ENCODE measurements around the gene CCNG2. TPM values are rescaled to one million over a fixed set of nuclear protein-coding genes. Genes with fewer than 3 reads are reported as not detected.
A peak's percentile ranks its signal among the peaks of the same experiment; 100 is the strongest.

The CCNG2 gene
- total RNA-seq, 1 experiment from 2014 or later, result 34.1 TPM

- H3K79me2 ChIP-seq (ENCODE audit: insufficient read depth, low read length), result no peaks in the 10 kb centered on the region
- intact Hi-C loops (cut with micrococcal nuclease), result loop anchor here (1.0 kb wide), 1 partner anchor 80 kb away; no protein-coding TSS in a partner anchor
- CTCF ChIA-PET, result no interaction called here
- H4K20me1 ChIP-seq (ENCODE audit: insufficient read depth), result no peaks in the 10 kb centered on the region
- H3K9ac ChIP-seq (ENCODE audit: low read length), result peak overlapping the region; percentile 63
- peak overlapping the region; percentile 70 for H2AFZ ChIP-seq (ENCODE audit: low read depth, low read length, poor library complexity, severe bottlenecking)
- ATAC-seq (peak; percentile 92), DNase-seq (ENCODE audit: low read depth, low spot score) (peak; percentile 100)
- H3K36me3 ChIP-seq (ENCODE audit: control insufficient read depth in 1 of 2, insufficient read depth in 2 of 2, low read length in 2 of 2), result peaks cover 0 to 14% of the 10 kb centered on the region in 2 experiments; a peak in 2 of 4 replicates
- POLR2A ChIA-PET, result no interaction called here
- H3K27me3 ChIP-seq (ENCODE audit: insufficient read depth, low read length), result no peaks in the 10 kb centered on the region
- H3K27ac ChIP-seq (ENCODE audit: low read depth, low read length), result peak overlapping the region; percentile 83
- H3K9me2 ChIP-seq (ENCODE audit: insufficient read depth), result no peaks in the 10 kb centered on the region
- peaks cover 11 to 16% of the 10 kb centered on the region in 2 experiments; a peak in 3 of 4 replicates for H3K4me1 ChIP-seq (ENCODE audit: control insufficient read depth in 1 of 2, insufficient read depth in 2 of 2, low read length in 2 of 2)
- no TSS peak for BruUV-seq (replicated peaks)
- H3K4me2 ChIP-seq (ENCODE audit: low read length), result peak overlapping the region; percentile 84
- RAD21 ChIA-PET (ENCODE audit: low non-redundant PET in 1 of 2, low total read pairs in 2 of 2, uncharacterized antibody in 2 of 2, unreplicated experiment in 2 of 2), result no interaction called here
- H3K4me3 ChIP-seq (replicated peaks in 1 of 2; ENCODE audit: low read depth in 1 of 2, low read length in 2 of 2), result peak overlapping the region; percentile 77 to 90
- no peaks in the 10 kb centered on the region for H3K9me3 ChIP-seq (ENCODE audit: control insufficient read depth in 1 of 2, insufficient read depth in 1 of 2, low read depth in 1 of 2, low read length in 2 of 2)
- TF ChIP-seq POLR2A (IDR thresholded peaks at IDR 0.05; ENCODE audit: borderline replicate concordance, extremely low read depth, insufficient read depth, insufficient read length) (peak; percentile 74), SP1 (IDR thresholded peaks at IDR 0.05; ENCODE audit: low read depth) (peak; percentile 87), POLR2AphosphoS5 (IDR thresholded peaks at IDR 0.05; ENCODE audit: low read depth, low read length) (peak; percentile 86), ZBTB33 (IDR thresholded peaks at IDR 0.05; ENCODE audit: extremely low read depth, insufficient replicate concordance, low read length) (no peak), MAX (IDR thresholded peaks at IDR 0.05) (no peak)
Observed at GRCh38 chr4:77156533-77156911, 485 bp upstream of the CCNG2 start.

GRCh38 chr4:77157859-77158486 lies 966 bp downstream of the CCNG2 start:
- ChIA-PET POLR2A (no interaction called here), RAD21 (ENCODE audit: low non-redundant PET in 1 of 2, low total read pairs in 2 of 2, uncharacterized antibody in 2 of 2, unreplicated experiment in 2 of 2) (no interaction called here), CTCF (interaction anchor here (1.2 kb wide), 1 partner anchor 63 kb away, joined by 3 read pairs; no protein-coding TSS in a partner anchor)
- Histone ChIP-seq H2AFZ (ENCODE audit: low read depth, low read length, poor library complexity, severe bottlenecking) (peak overlapping the region; percentile 11), H3K4me1 (ENCODE audit: control insufficient read depth in 1 of 2, insufficient read depth in 2 of 2, low read length in 2 of 2) (peaks cover 11 to 16% of the 10 kb centered on the region in 2 experiments; a peak in 3 of 4 replicates), H3K9ac (ENCODE audit: low read length) (peak overlapping the region; percentile 63), H3K36me3 (ENCODE audit: control insufficient read depth in 1 of 2, insufficient read depth in 2 of 2, low read length in 2 of 2) (peaks cover 0 to 25% of the 10 kb centered on the region in 2 experiments; a peak in 2 of 4 replicates), H4K20me1 (ENCODE audit: insufficient read depth) (no peaks in the 10 kb centered on the region), H3K4me3 (replicated peaks in 1 of 2; ENCODE audit: low read depth in 1 of 2, low read length in 2 of 2) (peak overlapping the region; percentile 77 to 90), H3K27ac (ENCODE audit: low read depth, low read length) (peak overlapping the region; percentile 83; the same call in 1 of the 2 replicates), H3K4me2 (ENCODE audit: low read length) (peak overlapping the region; percentile 84), H3K9me3 (ENCODE audit: control insufficient read depth in 1 of 2, insufficient read depth in 1 of 2, low read depth in 1 of 2, low read length in 2 of 2) (no peaks in the 10 kb centered on the region), H3K79me2 (ENCODE audit: insufficient read depth, low read length) (no peaks in the 10 kb centered on the region), H3K27me3 (ENCODE audit: insufficient read depth, low read length) (no peaks in the 10 kb centered on the region), H3K9me2 (ENCODE audit: insufficient read depth) (no peaks in the 10 kb centered on the region)
- intact Hi-C loops (cut with micrococcal nuclease), result no loop called here
- peak; percentile 68 for ATAC-seq
- DNase-seq (ENCODE audit: low read depth, low spot score), result peak; percentile 51
- no TSS peak for BruUV-seq (replicated peaks)
- no peak for TF ChIP-seq EZH2phosphoT487 (IDR thresholded peaks at IDR 0.05; ENCODE audit: borderline replicate concordance)
- no peak for TF ChIP-seq RAD21 (IDR thresholded peaks at IDR 0.05; ENCODE audit: low read depth)
- peak; percentile 49; the same call in 1 of the 2 replicates for TF ChIP-seq SP1 (IDR thresholded peaks at IDR 0.05; ENCODE audit: low read depth)
- no peak for TF ChIP-seq CTCF (IDR thresholded peaks at IDR 0.05 in 2 of 3, conservative IDR thresholded peaks at IDR 0.05 in 1 of 3; ENCODE audit: borderline replicate concordance in 1 of 3, insufficient read depth in 1 of 3, low read depth in 2 of 3, low read length in 2 of 3)
- no peak for TF ChIP-seq JUND (IDR thresholded peaks at IDR 0.05)
- TF ChIP-seq SRF (IDR thresholded peaks at IDR 0.05; ENCODE audit: low read depth), result no peak
- TF ChIP-seq ELF1 (IDR thresholded peaks at IDR 0.05; ENCODE audit: borderline replicate concordance, low read depth), result no peak
- TF ChIP-seq TCF7L2 (IDR thresholded peaks at IDR 0.05; ENCODE audit: borderline replicate concordance, extremely low read depth, insufficient read depth, insufficient read length), result peak; percentile 14
- peak; percentile 55 for TF ChIP-seq MAX (IDR thresholded peaks at IDR 0.05)
- no peak for TF ChIP-seq YY1 (IDR thresholded peaks at IDR 0.05; ENCODE audit: extremely low read depth, insufficient replicate concordance, low read depth, low read length)
- TF ChIP-seq CBX3 (IDR thresholded peaks at IDR 0.05; ENCODE audit: low read depth), result no peak
- TF ChIP-seq CEBPB (IDR thresholded peaks at IDR 0.05; ENCODE audit: low read depth), result peak; percentile 98
